Measurements from ENCODE around the gene ACKR3.

Gene ACKR3

GRCh38 chr2:236588932-236589592, 19.4 kb downstream of the ACKR3 start:
- no peak for DNase-seq

- no peak for DNase-seq
Measured at GRCh38 chr2:236590846-236591245, 21.2 kb downstream of the ACKR3 start.

- no peak for DNase-seq
Measured at GRCh38 chr2:236592821-236593220, 23.2 kb downstream of the ACKR3 start.

- no peak for DNase-seq
Measured at GRCh38 chr2:236593531-236593930, 23.9 kb downstream of the ACKR3 start.

- DNase-seq: no peak
Measured at GRCh38 chr2:236593956-236594355, 24.3 kb downstream of the ACKR3 start.

- DNase-seq: no peak
Measured at GRCh38 chr2:236597629-236598028, 28.0 kb downstream of the ACKR3 start.

GRCh38 chr2:236599059-236599458, 29.4 kb downstream of the ACKR3 start:
- no peak for DNase-seq

GRCh38 chr2:236600158-236600557, 30.5 kb downstream of the ACKR3 start:
- no peak for DNase-seq

GRCh38 chr2:236600892-236601291, 31.3 kb downstream of the ACKR3 start:
- DNase-seq: no peak

GRCh38 chr2:236601316-236602202, 31.9 kb downstream of the ACKR3 start:
- no peak for DNase-seq

GRCh38 chr2:236602678-236603077, 33.1 kb downstream of the ACKR3 start:
- no peak for DNase-seq

GRCh38 chr2:236603361-236604015, 33.9 kb downstream of the ACKR3 start:
- no peak for DNase-seq

- DNase-seq: no peak
Measured at GRCh38 chr2:236604575-236605344, 35.1 kb downstream of the ACKR3 start.

- DNase-seq: no peak
Measured at GRCh38 chr2:236605345-236605734, 35.7 kb downstream of the ACKR3 start.

GRCh38 chr2:236606023-236606422, 36.4 kb downstream of the ACKR3 start:
- DNase-seq: no peak

- no peak for DNase-seq
Measured at GRCh38 chr2:236607471-236608187, 38.0 kb downstream of the ACKR3 start.

GRCh38 chr2:236608188-236608525, 38.5 kb downstream of the ACKR3 start:
- DNase-seq: no peak

GRCh38 chr2:236608710-236609109, 39.1 kb downstream of the ACKR3 start:
- DNase-seq: no peak

- no peak for DNase-seq
Measured at GRCh38 chr2:236610991-236611821, 41.6 kb downstream of the ACKR3 start.

- no peak for DNase-seq
Measured at GRCh38 chr2:236612737-236613136, 43.1 kb downstream of the ACKR3 start.

- DNase-seq: no peak
Measured at GRCh38 chr2:236613612-236614011, 44.0 kb downstream of the ACKR3 start.

GRCh38 chr2:236614551-236614950, 44.9 kb downstream of the ACKR3 start:
- no peak for DNase-seq
